Effector memory CD8-positive, alpha-beta T cell (primary cell): Measurements from ENCODE around the gene PIK3C2B.
"Not testable (repeated sequence)": the region's sequence is repeated elsewhere in the genome, so short reads cannot be mapped to it uniquely, and the experiment has no call there.

Experiments
- ATAC-seq: fragments of 150-1000 bp; cut with Tn5 transposase; replicated peaks from 2 replicates; pipeline ENCODE4 v1.10.0; 2021; ENCODE audit warnings: mild to moderate bottlenecking, moderate library complexity
- DNase-seq, 3 experiments: peaks; one replicate each; pipeline ENCODE4 v3.0.0; 2021
- H3K27ac Mint-ChIP-seq, 2 donors: one replicate each; pipeline ENCODE4 v1.8.0; 2022; ENCODE audit warnings: mild to moderate bottlenecking in 2 of 2, mixed read lengths in 2 of 2, moderate library complexity in 2 of 2
- H3K27me3 Mint-ChIP-seq, 2 donors: one replicate each; pipeline ENCODE4 v1.8.0; 2022; ENCODE audit warnings: mixed read lengths in 2 of 2
- H3K36me3 Mint-ChIP-seq: one replicate; pipeline ENCODE4 v1.8.0; 2022; ENCODE audit warnings: mild to moderate bottlenecking, moderate library complexity, mixed read lengths; ENCODE audit not compliant: insufficient read depth
- H3K4me1 Mint-ChIP-seq, 2 donors: one replicate each; pipeline ENCODE4 v1.8.0; 2022; ENCODE audit warnings: low read depth in 2 of 2, mixed read lengths in 2 of 2
- H3K4me3 Mint-ChIP-seq, 2 donors: one replicate each; pipeline ENCODE4 v1.8.0; 2022; ENCODE audit warnings: mild to moderate bottlenecking in 2 of 2, mixed read lengths in 2 of 2, moderate library complexity in 2 of 2
- H3K9me3 Mint-ChIP-seq, 2 donors: one replicate each; pipeline ENCODE4 v1.8.0; 2022; ENCODE audit warnings: mixed read lengths in 2 of 2

Gene PIK3C2B

GRCh38 chr1:204517382-204517781 lies 22.8 kb upstream of the PIK3C2B start:
- not testable (repeated sequence) for H3K4me3 Mint-ChIP-seq, H3K9me3 Mint-ChIP-seq, H3K27me3 Mint-ChIP-seq, ATAC-seq, DNase-seq, H3K27ac Mint-ChIP-seq
- peaks cover 50 to 53% of the 10 kb centered on the region in 2 donors for H3K4me1 Mint-ChIP-seq
- peaks cover 33% of the 10 kb centered on the region for H3K36me3 Mint-ChIP-seq

- ATAC-seq, result peak; percentile 76
Measured at GRCh38 chr1:204516180-204516879, 21.7 kb upstream of the PIK3C2B start, which contains the start of gene MDM4. TSS of gene MDM4 (plus strand) at chr1:204516406. CDS start at chr1:204525519, 9,113 bp downstream.

GRCh38 chr1:204514828-204515227 lies 20.2 kb upstream of the PIK3C2B start:
- Mint-ChIP-seq H3K9me3 (no peaks in the 10 kb centered on the region), H3K27ac (peak overlapping the region in 1 of 2 donors; percentile 44), H3K4me3 (peak overlapping the region; percentile 6 to 38), H3K4me1 (peaks cover 29% of the 10 kb centered on the region in 2 donors), H3K36me3 (peaks cover 19% of the 10 kb centered on the region), H3K27me3 (no peaks in the 10 kb centered on the region)
- DNase-seq (no peak), ATAC-seq (no peak)

More at GRCh38 chr1:204516180-204516879, 21.7 kb upstream of the PIK3C2B start, which contains the start of gene MDM4:
- Mint-ChIP-seq H3K9me3 (no peaks in the 10 kb centered on the region), H3K36me3 (peaks cover 31% of the 10 kb centered on the region), H3K27ac (no peak within 1 kb of the TSS), H3K4me1 (peaks cover 41 to 43% of the 10 kb centered on the region in 2 donors), H3K27me3 (no peaks in the 10 kb centered on the region), H3K4me3 (no peak within 1 kb of the TSS)
- peak; percentile 86 to 90 (median 89) for DNase-seq

GRCh38 chr1:204513117-204513716 lies 18.6 kb upstream of the PIK3C2B start:
- peak; percentile 44 to 52 (median 47) for DNase-seq
- peaks cover 13 to 16% of the 10 kb centered on the region in 2 donors for H3K4me1 Mint-ChIP-seq

GRCh38 chr1:204511366-204511765 lies 16.8 kb upstream of the PIK3C2B start:
- H3K4me3 Mint-ChIP-seq, result no peak overlapping the region
- peak overlapping the region; percentile 56 to 99 for H3K27ac Mint-ChIP-seq

More at GRCh38 chr1:204513117-204513716, 18.6 kb upstream of the PIK3C2B start:
- peak; percentile 42 for ATAC-seq
- Mint-ChIP-seq H3K36me3 (peaks cover 18% of the 10 kb centered on the region), H3K27ac (peak overlapping the region; percentile 99), H3K27me3 (no peaks in the 10 kb centered on the region), H3K9me3 (no peaks in the 10 kb centered on the region), H3K4me3 (peak overlapping the region; percentile 87 to 91)

GRCh38 chr1:204509186-204509635 lies 14.6 kb upstream of the PIK3C2B start:
- Mint-ChIP-seq H3K36me3 (peaks cover 42% of the 10 kb centered on the region), H3K4me1 (peaks cover 25 to 31% of the 10 kb centered on the region in 2 donors), H3K27me3 (peaks cover 6 to 10% of the 10 kb centered on the region in 2 donors), H3K4me3 (no peak overlapping the region), H3K27ac (peak overlapping the region in 1 of 2 donors; percentile 10), H3K9me3 (peaks cover 0 to 2% of the 10 kb centered on the region in 2 donors)
- DNase-seq, result no peak
- ATAC-seq, result no peak

More at GRCh38 chr1:204511366-204511765, 16.8 kb upstream of the PIK3C2B start:
- peaks cover 0 to under 1% of the 10 kb centered on the region in 2 donors for H3K9me3 Mint-ChIP-seq
- ATAC-seq (no peak), DNase-seq (no peak)
- H3K27me3 Mint-ChIP-seq, result peaks cover 2 to 4% of the 10 kb centered on the region in 2 donors
- H3K4me1 Mint-ChIP-seq, result peaks cover 19 to 21% of the 10 kb centered on the region in 2 donors
- peaks cover 33% of the 10 kb centered on the region for H3K36me3 Mint-ChIP-seq

- Mint-ChIP-seq H3K4me3 (peak overlapping the region; percentile 94 to 97), H3K27me3 (peaks cover 6 to 10% of the 10 kb centered on the region in 2 donors), H3K36me3 (peaks cover 31% of the 10 kb centered on the region), H3K4me1 (peaks cover 24 to 30% of the 10 kb centered on the region in 2 donors), H3K9me3 (peaks cover 0 to 2% of the 10 kb centered on the region in 2 donors), H3K27ac (peak overlapping the region; percentile 100)
- ATAC-seq (peak; percentile 49), DNase-seq (peak; percentile 16 to 31 (median 25))
Measured at GRCh38 chr1:204507317-204508105, 12.9 kb upstream of the PIK3C2B start.

GRCh38 chr1:204506969-204507316 lies 12.3 kb upstream of the PIK3C2B start:
- H3K9me3 Mint-ChIP-seq, result peaks cover 0 to 2% of the 10 kb centered on the region in 2 donors
- DNase-seq, result peak; percentile 89 to 93 (median 89)
- peak; percentile 75 for ATAC-seq
- H3K27ac Mint-ChIP-seq, result peak overlapping the region; percentile 100
- peaks cover 31% of the 10 kb centered on the region for H3K36me3 Mint-ChIP-seq
- H3K4me1 Mint-ChIP-seq, result peaks cover 24 to 30% of the 10 kb centered on the region in 2 donors
- peak overlapping the region; percentile 94 to 97 for H3K4me3 Mint-ChIP-seq
- peaks cover 6 to 10% of the 10 kb centered on the region in 2 donors for H3K27me3 Mint-ChIP-seq

GRCh38 chr1:204506201-204506968 lies 11.8 kb upstream of the PIK3C2B start:
- peaks cover 0 to 2% of the 10 kb centered on the region in 2 donors for H3K9me3 Mint-ChIP-seq
- peak overlapping the region; percentile 94 to 97 for H3K4me3 Mint-ChIP-seq
- H3K4me1 Mint-ChIP-seq, result peaks cover 24 to 30% of the 10 kb centered on the region in 2 donors
- DNase-seq, result peak; percentile 65 to 78 (median 72)
- H3K36me3 Mint-ChIP-seq, result peaks cover 31% of the 10 kb centered on the region
- H3K27me3 Mint-ChIP-seq, result peaks cover 6 to 10% of the 10 kb centered on the region in 2 donors
- ATAC-seq, result peak; percentile 48
- H3K27ac Mint-ChIP-seq, result peak overlapping the region; percentile 100

GRCh38 chr1:204505674-204506200 lies 11.1 kb upstream of the PIK3C2B start:
- peak overlapping the region; percentile 100 for H3K27ac Mint-ChIP-seq
- H3K9me3 Mint-ChIP-seq, result peaks cover 0 to 2% of the 10 kb centered on the region in 2 donors
- peak overlapping the region; percentile 94 to 97 for H3K4me3 Mint-ChIP-seq
- H3K4me1 Mint-ChIP-seq, result peaks cover 24 to 30% of the 10 kb centered on the region in 2 donors
- ATAC-seq (no peak), DNase-seq (no peak)
- peaks cover 31% of the 10 kb centered on the region for H3K36me3 Mint-ChIP-seq
- peaks cover 6 to 10% of the 10 kb centered on the region in 2 donors for H3K27me3 Mint-ChIP-seq

- peaks cover 0 to 2% of the 10 kb centered on the region in 2 donors for H3K9me3 Mint-ChIP-seq
- no peak overlapping the region for H3K4me3 Mint-ChIP-seq
- H3K36me3 Mint-ChIP-seq, result peaks cover 28% of the 10 kb centered on the region
- peaks cover 6 to 10% of the 10 kb centered on the region in 2 donors for H3K27me3 Mint-ChIP-seq
- no peak for ATAC-seq
- H3K4me1 Mint-ChIP-seq, result peaks cover 24 to 30% of the 10 kb centered on the region in 2 donors
- H3K27ac Mint-ChIP-seq, result no peak overlapping the region
- no peak for DNase-seq
Measured at GRCh38 chr1:204503913-204504519, 9.4 kb upstream of the PIK3C2B start.
